ENCODE results near the gene GRAMD1A.
"Not testable (repeated sequence)": the region's sequence is repeated elsewhere in the genome, so short reads cannot be mapped to it uniquely, and the experiment has no call there.

GRAMD1A gene

GRCh38 chr19:35021016-35021415 lies 20.9 kb downstream of the GRAMD1A start:
- no peak for DNase-seq

DNA sequence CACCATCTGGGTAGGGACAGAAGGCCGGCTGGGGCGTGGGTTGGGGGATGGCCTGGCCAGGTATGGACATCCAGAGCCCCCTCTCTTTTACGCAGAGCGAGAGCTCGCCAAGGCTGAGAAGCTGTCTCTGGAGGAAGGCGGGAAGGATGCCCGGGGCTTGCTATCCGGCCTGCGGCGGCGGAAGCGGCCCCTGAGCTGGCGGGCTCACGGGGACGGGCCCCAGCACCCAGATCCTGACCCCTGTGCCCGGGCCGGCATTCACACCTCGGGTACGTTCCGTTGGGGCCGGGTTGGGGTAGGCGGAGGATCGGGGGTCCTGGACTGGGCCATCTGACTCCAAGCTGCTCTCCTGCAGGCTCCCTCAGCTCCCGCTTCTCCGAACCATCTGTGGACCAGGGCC lies 21.5 kb downstream of the GRAMD1A start:
- DNase-seq = no peak

DNA sequence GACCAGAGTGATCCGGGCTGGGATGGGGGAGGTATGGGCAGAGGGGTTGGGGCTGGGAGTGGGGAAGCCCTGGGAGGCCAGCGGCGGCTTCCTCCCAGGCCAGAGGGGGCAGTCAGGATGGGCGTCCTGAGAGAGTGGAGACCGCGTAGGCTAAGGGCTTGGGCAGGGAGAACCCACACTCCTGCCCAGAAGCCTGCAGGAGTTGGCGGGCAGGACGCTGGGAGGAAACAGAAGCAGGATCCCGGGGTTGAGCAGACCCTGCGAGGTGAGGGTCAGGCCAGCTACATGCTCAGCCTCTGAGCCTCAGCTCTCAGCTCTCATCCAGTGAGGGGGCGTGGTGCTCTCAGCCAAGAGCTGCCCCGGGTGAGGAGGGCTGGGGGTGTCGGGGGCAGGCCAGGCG lies 22.3 kb downstream of the GRAMD1A start:
- DNase-seq = no peak

GRCh38 chr19:35023428-35023827 lies 23.3 kb downstream of the GRAMD1A start:
- no peak for DNase-seq

GRCh38 chr19:35024095-35024494 lies 24.0 kb downstream of the GRAMD1A start:
- no peak for DNase-seq

- no peak for DNase-seq
These were observed 25.8 kb downstream of the GRAMD1A start for GRCh38 chr19:35025969-35026368.

- no peak for DNase-seq
These were observed 26.3 kb downstream of the GRAMD1A start for GRCh38 chr19:35026418-35026817.

DNA sequence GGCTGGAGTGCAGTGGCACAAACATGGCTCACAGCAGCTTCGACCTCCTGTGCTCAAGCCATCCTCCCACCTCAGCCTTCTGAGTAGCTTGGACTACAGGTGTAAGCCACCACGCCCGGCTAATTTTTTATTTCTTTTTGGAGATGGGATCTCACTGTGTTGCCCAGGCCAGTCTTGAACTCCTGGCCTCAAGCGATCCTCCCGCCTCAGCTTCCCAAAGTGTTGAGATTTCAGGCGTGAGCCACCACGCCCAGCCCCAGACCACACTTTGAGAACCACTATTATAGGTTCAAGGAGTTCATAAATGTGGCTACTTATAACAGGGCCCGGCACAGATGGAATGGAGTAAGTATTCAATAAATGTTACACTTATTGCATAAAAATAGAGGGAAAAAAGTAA lies 26.9 kb downstream of the GRAMD1A start:
- no peak for DNase-seq

GRCh38 chr19:35027851-35028599 lies 27.9 kb downstream of the GRAMD1A start:
- DNase-seq = no peak

- DNase-seq = not testable (repeated sequence)
These were observed 28.4 kb downstream of the GRAMD1A start for GRCh38 chr19:35028600-35028885.

DNA sequence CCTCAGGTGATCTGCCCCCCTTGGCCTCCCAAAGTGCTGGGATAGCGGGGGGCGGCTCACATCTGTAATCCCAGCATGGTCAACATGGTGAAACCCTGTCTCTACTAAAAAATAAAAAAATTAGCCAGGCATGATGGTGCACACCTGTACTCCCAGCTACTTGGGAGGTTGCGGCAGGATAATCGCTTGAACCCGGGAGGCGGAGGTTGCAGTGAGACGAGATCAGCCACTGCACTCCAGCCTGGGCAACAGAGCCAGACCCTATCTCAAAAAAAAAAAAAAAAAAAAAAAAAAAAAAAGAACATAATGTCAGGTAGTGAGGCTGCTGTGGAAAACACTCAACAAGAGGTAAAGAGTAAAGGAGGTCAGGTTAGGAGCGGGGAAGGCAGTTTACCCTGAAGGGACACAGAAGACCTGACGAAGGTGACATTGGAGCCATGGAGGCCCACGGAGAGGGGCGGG lies 29.2 kb downstream of the GRAMD1A start:
- not testable (repeated sequence) for DNase-seq

DNA sequence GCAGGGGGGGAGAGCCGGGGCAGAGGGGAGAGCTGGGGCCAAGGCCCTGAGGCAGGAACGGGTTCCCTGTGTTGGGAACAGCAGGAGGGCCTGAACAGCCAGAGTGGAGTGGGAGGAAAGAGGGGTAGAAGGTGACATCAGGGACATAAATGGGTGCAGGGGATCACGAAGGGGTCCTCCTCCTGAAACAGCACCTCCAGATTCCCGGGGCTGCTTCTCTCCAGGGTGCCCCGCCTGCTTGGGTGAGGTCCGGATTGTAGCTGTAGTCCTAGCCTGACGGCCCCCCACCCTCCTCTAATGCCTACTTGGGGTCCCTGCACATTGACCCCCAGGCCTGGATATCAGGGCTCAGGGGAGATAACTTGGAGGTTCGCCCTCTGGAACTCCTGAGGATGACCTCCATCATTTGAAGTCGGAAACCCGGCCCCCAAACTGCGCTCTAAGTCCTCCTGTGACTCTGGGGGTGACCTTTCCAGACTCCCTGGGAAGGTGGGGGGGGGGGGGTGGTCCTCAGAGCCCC lies 29.7 kb downstream of the GRAMD1A start:
- no peak for DNase-seq

DNA sequence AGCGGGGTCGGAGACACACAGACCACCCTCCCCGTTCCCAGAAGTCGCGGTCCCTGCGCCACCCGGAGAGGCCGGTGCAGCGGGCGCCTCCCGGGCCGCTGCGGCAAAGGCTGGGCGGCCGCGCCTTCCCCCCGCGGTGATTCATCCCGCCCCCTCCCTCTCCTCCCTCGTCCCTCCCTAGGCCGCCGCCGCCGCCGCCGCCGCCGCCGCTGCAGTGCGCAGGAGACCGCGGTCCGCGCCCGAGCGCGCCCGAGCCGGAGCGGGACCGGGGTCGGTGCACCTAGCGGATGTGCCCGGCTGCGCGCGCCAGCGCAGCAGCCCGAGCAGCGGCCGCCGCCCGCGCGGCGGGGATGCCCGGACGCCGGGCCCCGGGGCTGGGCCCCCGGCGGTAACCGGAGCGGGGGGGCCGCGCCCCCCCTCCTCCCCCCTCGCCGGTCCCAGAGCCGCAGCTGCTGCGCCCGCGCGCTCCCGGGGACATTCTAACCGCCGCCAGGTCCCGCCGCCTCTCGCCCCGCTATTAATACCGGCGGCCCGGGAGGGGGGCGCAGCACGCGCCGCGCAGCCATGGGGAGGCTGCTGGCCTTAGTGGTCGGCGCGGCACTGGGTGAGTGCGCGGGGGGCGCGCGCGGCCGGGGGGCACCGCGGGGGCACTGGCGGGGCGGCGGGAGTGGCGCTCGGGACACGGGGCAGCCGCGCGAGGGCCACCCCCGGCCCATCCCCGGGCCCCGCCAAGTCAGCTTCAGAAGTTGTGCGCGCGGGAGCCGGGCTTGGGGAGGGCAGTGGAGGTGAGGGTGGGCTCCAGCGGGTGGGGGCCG lies 30.3 kb downstream of the GRAMD1A start, which contains the start of gene SCN1B:
Gene SCN1B (plus strand): TSS at position 214 of the 815 bp plus-strand sequence. CDS start 351 bp downstream, at position 565.
- no peak for DNase-seq

DNA sequence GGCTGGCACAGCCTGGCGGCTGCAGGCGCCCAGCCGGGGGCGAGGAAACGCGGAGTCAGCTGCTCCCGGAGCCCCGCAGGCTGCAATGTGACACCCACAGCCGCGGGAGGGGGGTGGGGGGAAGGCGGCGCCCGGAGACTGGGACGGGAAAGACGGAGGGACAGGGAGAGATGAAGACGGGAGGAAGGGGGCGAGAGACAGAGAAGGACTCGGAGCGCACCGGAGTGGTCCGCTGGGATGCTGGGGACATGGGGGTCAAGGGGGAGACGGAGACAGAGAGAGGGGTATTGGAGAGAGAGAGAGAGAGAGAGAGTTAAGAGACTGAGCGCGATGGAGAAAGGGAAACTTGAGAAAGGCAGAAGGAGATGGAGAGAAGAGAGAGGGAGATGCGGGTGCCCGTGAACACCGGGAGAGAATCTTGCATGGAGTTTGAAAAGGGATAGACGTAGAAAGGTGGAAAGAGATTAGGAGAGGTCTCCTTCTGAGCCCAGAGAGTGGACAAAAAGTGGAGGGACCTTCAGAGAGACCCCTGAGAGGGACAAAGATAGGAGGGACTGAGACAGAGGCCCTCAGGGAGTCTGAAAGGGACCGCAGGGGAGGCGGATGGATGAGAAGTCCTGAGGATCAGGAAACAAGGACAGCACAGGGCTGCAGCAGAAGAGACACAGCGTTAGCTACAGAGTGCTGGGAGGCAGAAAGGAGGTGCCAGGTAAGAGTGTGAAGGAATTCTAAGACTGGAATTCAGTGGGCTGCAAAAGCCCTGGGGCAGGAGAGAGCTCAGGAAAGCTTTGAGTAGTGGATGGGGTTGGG lies 31.2 kb downstream of the GRAMD1A start:
- DNase-seq = no peak

- no peak for DNase-seq
These were observed 32.3 kb downstream of the GRAMD1A start for GRCh38 chr19:35032356-35032865.

GRCh38 chr19:35033067-35034004 lies 33.2 kb downstream of the GRAMD1A start:
- DNase-seq = no peak

- DNase-seq = no peak
These were observed 33.9 kb downstream of the GRAMD1A start for GRCh38 chr19:35034005-35034502.

DNA sequence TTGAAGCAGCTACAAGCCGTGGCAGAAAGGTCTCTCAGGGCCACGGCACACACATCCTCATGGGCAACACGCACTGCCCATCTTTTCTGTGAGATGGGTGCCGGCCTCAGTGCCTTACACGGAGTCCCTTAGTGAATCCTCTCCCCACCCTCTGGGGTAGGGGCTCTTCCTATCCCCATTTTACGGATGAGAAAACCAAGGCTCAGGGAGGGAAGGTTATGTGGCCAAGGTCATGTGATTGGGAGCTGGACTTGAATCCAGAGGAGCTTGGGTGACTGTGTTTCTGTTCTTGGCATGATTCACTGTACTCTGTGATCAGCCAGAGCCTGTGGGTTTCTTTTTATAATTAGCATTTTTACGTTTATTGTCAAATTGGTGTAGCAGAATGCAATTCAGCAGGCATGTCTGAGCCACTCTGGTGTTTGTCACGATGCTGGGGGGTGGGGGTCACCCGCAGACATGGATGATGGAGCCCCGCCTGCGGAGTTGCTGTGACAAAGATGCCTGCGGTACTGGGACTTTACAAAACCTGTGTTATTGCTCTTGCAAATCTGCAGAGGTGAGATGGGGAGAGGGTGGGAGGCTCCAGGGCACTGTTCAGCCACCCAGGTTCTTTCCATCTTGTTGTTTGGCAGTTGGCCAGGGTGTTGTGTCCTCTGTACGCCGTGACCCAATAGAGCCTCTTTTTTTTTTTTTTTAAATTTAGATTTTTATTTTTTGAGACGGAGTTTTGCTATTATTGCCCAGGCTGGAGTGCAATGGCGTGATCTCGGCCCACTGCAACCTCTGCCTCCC lies 34.7 kb downstream of the GRAMD1A start:
- DNase-seq = no peak

DNA sequence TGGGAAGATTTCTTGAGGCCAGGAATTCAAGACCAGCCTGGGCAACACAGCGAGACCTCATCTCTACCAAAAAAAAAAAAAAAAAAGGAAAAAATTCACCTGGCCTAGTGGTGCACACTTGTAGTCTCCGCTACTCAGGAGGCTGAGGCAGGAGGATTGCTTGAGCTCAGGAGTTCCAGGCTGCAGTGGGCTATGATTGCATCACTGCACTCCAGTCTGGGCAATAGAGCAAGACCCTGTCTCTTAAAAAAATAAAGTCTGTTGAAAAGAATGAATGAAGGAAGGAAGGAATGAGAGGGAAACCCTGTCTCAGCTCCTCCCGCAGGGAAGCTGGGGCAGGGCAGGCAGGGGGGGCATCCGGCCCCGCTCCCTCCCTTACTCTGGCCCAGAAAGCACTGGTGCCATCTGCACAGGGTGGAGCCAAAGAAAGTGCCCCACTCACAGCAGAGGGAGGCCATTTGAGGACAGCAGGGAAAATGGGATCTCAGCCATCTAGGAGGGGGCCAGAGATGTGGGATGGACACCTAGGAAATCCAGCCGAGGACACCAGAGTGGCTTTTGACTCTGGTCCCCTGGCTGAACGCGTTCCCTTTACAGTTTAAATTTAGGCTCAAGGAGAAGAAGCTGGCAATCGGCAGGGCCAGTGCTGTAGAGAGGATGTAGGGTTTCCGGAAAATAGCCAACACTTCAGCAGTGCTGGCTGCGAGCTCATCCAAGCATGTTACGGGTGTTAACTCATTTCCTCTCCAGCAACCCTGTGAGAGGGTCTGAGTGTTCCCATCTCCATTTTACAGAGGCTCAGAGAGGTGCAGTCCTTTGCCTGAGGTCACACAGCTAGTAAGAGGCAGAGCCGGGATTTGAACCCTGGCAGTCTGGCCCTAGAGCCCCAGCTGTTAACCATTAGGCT lies 37.8 kb downstream of the GRAMD1A start:
- no peak for DNase-seq
